SK-N-MC (cell line): Measurements from ENCODE around the gene MMP20.

Source experiments
- EZH2 ChIP-seq: fragments of 200-600 bp; sonication (generic); IDR thresholded peaks from one replicate; pipeline ENCODE4 v1.6.1; 2017; ENCODE audit warnings: antibody characterized with exemption
- FOXP2 ChIP-seq: optimal IDR thresholded peaks from 2 replicates; pipeline ENCODE3; 2011; ENCODE audit warnings: mild to moderate bottlenecking, moderate library complexity; ENCODE audit not compliant: insufficient read depth; ENCODE audit errors: extremely low read length, control extremely low read depth
- POLR2AphosphoS5 ChIP-seq: IDR thresholded peaks from 2 replicates; pipeline ENCODE4 v1.6.1; 2012; ENCODE audit warnings: mild to moderate bottlenecking, low read depth, low read length, borderline replicate concordance

DNA sequence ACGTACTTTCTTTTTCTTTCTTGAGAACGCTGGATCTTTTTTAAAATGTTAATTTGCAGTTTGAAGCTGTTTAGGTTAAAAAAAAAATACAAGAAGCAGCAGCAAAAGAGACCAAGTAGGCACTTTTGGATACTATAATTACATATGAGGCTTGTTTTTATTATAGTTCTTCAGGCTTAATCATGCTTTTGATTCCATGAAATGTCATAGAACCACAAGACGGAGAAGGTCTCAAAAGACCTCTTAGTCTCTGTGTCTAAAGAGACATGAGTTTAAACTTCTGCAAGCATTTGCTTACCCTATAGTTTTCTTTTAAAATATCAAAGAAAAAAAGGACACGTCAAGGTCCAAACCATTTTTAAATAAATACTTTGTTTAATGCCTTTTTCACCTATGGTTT is 18.8 kb upstream of the MMP20 start:
- no peak for TF ChIP-seq EZH2
- no peak for TF ChIP-seq POLR2AphosphoS5
- no peak for TF ChIP-seq FOXP2
